GM18498 (cell line): ENCODE measurements around the gene TRIM7.
"Not testable (repeated sequence)": the region's sequence is repeated elsewhere in the genome, so short reads cannot be mapped to it uniquely, and the experiment has no call there.

Experiments used
- ATAC-seq: cut with Tn5 transposase; IDR thresholded peaks from one replicate; pipeline ENCODE4 v1.9.1; 2021; ENCODE audit warnings: mild to moderate bottlenecking, moderate library complexity; ENCODE audit not compliant: unreplicated experiment

The TRIM7 gene

GRCh38 chr5:181194489-181195248 lies 10.3 kb downstream of the TRIM7 start:
- ATAC-seq, result no peak

GRCh38 chr5:181193656-181194055 lies 11.3 kb downstream of the TRIM7 start:
- no peak for ATAC-seq

DNA sequence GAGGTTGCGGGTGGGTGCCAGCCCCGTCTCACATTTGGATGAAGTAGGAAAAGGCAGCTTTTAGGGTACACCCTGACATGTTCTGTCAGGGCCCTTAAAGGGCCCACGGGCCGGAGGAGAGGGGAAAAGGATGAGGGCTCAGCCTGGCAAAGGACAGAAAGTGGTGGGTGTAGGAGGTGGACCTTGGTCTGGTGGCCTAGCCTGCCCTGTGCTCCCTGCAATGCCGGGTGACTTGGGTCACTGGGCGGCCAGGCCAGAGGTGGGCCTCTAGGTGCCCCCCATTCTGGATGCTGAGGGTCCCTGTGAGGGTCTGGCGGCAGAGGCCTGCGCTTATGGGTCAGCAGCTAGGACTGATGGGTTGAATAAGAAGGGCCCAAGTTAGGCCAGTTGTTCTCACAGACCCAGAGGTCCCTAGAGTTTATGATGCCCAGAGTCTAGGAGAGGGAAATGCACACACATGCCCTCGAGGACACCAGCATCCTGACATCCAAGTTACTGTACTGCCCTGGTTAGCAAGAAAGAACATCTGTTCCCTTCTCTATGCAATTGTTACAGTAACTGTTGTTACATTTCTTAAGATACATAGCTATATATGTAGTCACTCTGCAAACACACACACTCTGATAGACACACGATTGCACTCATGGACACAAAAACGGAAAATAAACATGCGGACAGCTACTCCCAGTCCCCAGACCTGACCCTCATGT lies 12.5 kb downstream of the TRIM7 start:
- ATAC-seq, result no peak

DNA sequence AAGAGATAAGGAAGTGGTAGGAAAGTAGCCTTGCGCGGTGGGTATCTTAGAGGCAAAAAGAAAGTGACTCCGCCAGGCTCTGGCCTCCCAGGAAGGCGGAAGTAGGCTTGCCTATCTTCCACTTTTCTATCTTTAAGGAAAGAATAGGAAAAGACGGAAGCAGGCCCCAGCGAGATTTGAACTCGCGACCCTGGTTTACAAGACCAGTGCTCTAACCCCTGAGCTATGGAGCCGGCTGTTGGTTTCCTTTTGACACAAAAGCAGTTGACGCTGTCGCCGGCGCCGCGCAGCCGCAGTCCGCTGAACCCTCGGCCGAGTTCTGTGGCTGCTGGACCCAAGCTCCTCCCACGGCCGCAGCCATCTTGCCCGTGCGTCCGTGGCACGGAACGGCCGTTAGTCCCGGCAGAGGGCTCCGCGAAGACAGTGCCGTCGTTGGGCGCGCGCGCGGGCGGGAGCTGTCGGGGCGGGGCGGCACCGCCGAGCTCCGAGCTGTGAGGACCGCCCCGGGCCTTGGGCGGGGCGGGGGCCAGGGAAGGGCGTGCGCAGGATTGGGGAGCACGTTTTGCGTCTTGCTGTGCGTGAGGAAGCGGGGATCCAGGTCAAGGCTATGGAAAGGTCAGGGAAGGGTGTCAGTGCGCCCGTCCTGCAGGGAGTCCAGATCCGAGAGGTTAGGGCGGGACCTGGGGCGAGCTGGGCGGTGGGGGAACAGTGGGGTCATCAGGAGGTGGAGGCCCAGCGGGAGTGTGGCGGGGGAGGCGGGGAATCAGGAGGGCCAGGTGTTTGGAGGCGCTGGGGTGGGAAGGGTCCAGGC lies 13.3 kb downstream of the TRIM7 start:
- ATAC-seq, result peak; percentile 66

GRCh38 chr5:181190711-181191525 lies 14.1 kb downstream of the TRIM7 start:
- ATAC-seq, result peak; percentile 13

DNA sequence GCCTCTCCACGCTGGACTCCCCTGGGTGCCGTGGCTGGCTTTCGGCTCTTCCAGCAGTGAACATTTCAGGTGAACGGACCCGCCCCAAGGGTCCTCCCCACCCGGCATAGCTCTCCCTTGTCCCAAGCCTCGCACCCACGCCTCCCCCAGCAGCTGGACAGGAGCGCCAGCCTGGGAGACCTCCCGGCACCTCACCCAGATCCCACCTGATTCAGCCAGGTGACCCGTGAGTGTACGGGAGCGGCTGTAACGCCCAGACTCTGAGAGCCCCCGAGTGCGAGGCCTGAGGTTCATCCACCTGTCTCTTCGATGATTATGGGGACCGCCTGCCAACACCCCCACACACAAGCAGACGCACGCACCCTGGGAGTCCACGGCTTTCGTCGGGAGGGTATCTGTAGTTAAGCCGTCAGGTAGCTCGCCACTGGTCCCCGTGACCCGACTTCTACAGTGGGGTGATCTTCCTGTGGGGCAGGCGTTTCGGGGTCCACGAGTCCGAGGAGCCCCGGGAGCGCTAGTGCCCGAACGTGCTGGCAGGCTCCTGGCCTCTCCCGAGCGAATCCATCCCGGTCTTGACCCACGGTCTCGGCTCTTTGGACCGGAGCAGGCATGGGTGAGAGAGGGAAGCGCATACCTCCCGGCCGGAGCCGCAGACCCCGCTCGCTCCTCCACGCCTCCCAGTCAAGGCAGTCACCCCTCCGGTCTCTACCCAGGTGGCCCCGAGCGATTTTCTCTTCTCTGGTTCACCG lies 14.9 kb downstream of the TRIM7 start:
- ATAC-seq, result no peak

DNA sequence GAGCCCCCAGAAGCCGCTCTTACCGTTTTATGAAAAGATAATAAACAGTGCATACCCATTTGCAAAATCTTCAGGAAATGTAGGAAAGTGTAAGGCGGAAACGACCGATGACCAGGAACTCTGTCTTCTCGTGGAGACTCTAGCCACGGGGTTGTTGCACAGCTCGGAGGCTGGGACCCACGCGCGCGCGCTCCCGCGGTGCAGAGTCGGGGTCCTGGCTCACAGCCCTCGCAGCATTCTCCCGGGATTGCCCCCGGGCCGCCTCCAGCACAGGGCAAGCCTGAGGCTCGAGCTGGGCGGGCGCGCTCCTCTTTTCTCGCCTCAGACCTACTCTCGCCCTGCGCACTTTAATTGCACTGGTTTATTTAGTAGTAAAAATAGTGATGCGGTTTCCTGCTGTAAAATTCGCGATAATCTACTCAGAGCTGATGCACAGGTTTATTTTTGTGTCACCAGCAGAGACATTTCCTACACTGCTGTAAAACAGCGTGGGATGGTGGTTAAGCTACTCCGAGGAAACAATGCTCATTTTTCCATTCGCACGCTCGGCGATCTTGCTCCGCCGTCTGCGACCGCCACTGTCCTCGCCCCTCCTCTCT lies 15.5 kb downstream of the TRIM7 start:
- ATAC-seq, result no peak

- ATAC-seq, result peak; percentile 12
Observed at GRCh38 chr5:181188700-181189362, 16.2 kb downstream of the TRIM7 start.

DNA sequence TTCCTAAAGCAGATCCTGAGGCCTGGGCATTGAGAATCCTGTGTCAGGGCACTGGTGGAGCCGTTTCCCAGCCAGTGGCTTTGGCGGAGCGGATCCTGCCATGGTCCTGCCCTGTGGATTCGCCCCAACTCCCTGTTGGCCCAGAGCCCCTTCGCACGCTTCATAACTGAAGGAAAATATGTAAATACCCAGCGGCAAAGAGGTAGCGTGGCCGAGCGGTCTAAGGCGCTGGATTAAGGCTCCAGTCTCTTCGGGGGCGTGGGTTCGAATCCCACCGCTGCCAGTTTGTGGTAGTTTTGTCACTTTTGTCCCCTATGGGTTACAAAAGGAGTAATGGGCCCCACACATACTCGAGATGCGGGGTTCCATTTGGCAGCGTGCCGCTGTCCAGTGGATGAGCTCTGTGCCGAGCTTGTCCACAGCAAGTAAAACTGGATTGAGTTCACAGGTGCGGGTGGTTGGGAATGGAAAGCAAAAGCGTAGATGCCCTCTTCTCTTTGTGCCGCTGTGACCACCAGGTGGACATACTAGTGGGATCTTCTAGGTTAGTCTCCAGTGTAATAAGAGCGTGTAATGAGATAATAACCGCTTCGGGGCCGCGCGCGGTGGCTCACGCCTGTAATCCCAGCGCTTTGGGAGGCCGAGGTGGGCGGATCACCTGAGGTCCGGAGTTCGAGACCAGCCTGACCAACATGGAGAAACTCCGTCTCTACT lies 17.3 kb downstream of the TRIM7 start:
- ATAC-seq, result no peak

- ATAC-seq, result no peak
Observed at GRCh38 chr5:181186986-181187499, 18.0 kb downstream of the TRIM7 start.

DNA sequence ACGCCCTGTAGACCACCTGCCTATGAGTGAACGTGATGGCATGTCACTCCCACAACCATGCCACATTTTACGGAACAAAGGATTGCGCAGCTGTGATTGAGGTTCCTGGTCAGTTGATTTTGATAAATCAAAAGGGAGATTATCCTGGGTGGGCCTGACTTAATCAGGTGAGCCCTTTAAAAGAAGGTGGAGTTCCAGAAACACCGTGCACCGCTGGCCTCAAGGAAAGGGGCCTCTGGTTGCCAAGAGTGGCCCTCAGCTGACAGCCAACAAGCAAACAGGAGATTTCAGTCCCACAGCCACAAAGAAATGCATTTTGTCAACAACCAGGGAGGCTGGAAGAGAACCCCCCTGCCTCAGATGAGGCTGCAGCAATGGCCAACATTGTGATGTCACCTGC lies 19.0 kb downstream of the TRIM7 start:
- no peak for ATAC-seq

GRCh38 chr5:181185560-181185959 lies 19.4 kb downstream of the TRIM7 start:
- ATAC-seq, result no peak

DNA sequence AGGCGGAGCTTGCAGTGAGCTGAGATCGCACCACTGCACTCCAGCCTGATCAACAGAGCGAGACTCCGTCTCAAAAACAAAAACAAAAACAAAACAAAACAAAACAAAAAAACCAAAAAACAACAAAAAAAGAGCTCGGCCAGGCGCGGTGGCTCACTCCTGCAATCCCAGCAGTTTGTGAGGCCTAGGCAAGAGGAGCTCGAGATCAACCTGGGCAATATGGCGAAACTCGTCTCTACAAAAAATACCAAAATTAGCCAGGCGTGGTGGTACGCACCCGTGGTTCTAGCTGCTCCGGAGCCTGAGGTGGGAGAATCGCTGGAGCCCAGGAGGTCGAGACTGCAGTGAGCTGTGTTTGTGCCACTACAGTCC lies 20.2 kb downstream of the TRIM7 start:
- no peak for ATAC-seq

DNA sequence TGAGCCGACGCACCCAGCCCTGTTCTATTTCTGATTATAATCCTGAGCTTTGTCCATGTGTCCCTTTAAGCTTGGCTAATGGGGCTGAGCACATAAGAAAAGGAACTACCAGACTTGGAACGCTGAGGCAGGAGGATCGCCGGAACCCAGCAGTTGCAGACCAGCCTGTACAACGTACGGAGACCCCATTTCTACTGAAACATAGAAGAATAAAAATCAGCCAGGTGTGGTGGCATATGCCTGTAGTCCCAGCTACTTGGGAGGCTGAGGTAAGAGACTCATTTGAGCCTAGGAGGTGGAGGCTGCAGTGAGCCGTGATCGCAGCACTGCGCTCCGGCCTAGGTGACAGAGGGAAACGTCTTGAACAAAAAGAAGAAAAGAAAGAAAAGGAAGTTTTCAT lies 22.3 kb downstream of the TRIM7 start:
- ATAC-seq, result no peak

- peak; percentile 70 for ATAC-seq
Observed at GRCh38 chr5:181181650-181182565, 23.1 kb downstream of the TRIM7 start.

- not testable (repeated sequence) for ATAC-seq
Observed at GRCh38 chr5:181177559-181177958, 27.4 kb downstream of the TRIM7 start.

- ATAC-seq, result no peak
Observed at GRCh38 chr5:181176254-181176952, 28.6 kb downstream of the TRIM7 start.
